BJ (cell line): Measurements from ENCODE around the gene MZF1. TPM values are rescaled to one million over a fixed set of nuclear protein-coding genes. Genes with fewer than 3 reads are reported as not detected.
A peak's percentile ranks its signal among the peaks of the same experiment; 100 is the strongest.

Source experiments
- CTCF ChIA-PET: fragments of 350-600 bp; formaldehyde crosslinking; extraction: SDS; loops from one replicate; lab custom pipeline; 2021; ENCODE audit warnings: antibody characterized with exemption, inconsistent platforms; lab: Yijun Ruan, JAX
- POLR2A ChIA-PET: fragments of 300-600 bp; sonication (Branson Sonifier 250); formaldehyde crosslinking; extraction: SDS; loops from one replicate; lab custom pipeline; 2021; ENCODE audit warnings: antibody characterized with exemption; lab: Charles Lee
- DNase-seq: peaks from one replicate; pipeline ENCODE4 v3.0.0-alpha.2; 2011; ENCODE audit warnings: low read depth
- H3K27me3 ChIP-seq: 2 replicates; pipeline ENCODE4 v1.6.0; 2011; ENCODE audit warnings: low read length; ENCODE audit not compliant: control insufficient read depth, insufficient read depth
- H3K36me3 ChIP-seq: 2 replicates; pipeline ENCODE4 v1.5.1; 2011; ENCODE audit warnings: low read length; ENCODE audit not compliant: control insufficient read depth, insufficient read depth
- H3K4me3 ChIP-seq: 2 replicates; pipeline ENCODE4 v1.5.1; 2011; ENCODE audit warnings: low read depth, mild to moderate bottlenecking, control low read depth, low read length
- polyA plus RNA-seq: library from polyadenylated mRNA; depleted of rRNA; stranded (reverse); fragments of >200 nt; gene quantifications from 2 replicates; pipeline ENCODE4 v1.2.3, GENCODE V29; 2011
- TF ChIP-seq, protein P1 (sequence below): IDR thresholded peaks from 2 replicates; pipeline ENCODE4 v1.5.1; 2011; ENCODE audit warnings: low read depth, mild to moderate bottlenecking, control low read depth, inconsistent platforms, low read length, moderate library complexity; ENCODE audit not compliant: insufficient read depth

MZF1 gene
- polyA plus RNA-seq, 1 experiment: 12.5 TPM

DNA sequence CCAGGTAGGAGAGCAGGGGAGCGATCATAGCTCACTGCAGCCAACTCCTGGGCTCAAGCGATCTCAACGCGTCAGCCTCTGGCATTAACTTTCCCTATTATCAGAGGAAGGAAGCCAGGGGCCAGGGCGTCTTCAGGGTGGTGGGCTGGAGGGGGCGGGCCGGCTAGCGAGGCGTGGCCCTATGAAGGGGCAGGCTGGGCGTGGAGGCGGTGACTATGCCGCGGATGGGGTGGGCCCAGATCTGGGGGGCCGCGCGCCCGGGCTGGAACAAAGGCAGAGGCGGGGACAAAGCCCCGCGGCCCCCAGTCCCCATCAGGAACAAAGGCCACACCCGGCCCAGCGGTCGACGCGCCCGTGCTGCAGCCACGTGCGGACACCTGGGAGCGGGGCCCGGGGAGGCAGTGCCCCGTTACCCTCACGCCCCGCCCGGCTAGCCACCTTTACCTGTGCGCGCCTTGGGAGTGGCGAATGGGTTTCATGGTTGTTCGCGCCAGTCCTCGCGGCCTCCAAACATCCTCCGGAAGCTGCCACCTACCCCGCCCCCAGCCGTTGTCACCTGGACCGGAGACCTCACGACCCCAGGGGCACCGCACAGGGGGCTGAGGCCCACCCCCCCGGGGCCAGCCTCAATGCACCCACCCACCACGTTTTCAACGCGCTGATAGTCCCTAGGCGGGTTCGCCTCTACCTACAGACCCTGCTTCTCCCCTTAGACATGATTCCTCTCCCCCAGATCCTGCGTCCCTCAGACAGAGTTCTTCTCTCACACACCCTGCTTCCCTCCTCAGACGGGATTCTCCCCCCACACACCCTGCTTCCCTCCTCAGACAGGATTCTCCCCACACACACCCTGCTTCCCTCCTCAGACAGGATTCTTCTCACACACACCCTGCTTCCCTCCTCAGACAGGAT lies 34.6 kb downstream of the MZF1 start:
- Histone ChIP-seq H3K36me3 (no peaks in the 10 kb centered on the region), H3K27me3 (peaks cover 25% of the 10 kb centered on the region), H3K4me3 (peak overlapping the region; percentile 15; the same call in 1 of the 2 replicates)
- TF ChIP-seq, protein P1, sequence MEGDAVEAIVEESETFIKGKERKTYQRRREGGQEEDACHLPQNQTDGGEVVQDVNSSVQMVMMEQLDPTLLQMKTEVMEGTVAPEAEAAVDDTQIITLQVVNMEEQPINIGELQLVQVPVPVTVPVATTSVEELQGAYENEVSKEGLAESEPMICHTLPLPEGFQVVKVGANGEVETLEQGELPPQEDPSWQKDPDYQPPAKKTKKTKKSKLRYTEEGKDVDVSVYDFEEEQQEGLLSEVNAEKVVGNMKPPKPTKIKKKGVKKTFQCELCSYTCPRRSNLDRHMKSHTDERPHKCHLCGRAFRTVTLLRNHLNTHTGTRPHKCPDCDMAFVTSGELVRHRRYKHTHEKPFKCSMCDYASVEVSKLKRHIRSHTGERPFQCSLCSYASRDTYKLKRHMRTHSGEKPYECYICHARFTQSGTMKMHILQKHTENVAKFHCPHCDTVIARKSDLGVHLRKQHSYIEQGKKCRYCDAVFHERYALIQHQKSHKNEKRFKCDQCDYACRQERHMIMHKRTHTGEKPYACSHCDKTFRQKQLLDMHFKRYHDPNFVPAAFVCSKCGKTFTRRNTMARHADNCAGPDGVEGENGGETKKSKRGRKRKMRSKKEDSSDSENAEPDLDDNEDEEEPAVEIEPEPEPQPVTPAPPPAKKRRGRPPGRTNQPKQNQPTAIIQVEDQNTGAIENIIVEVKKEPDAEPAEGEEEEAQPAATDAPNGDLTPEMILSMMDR: no peak
- POLR2A ChIA-PET: no interaction called here
- CTCF ChIA-PET: interaction anchor here (1.2 kb wide), 1 partner anchor 19 kb away, joined by 9 read pairs; the partner anchor contains the start of gene ZBTB45
- DNase-seq: no peak

DNA sequence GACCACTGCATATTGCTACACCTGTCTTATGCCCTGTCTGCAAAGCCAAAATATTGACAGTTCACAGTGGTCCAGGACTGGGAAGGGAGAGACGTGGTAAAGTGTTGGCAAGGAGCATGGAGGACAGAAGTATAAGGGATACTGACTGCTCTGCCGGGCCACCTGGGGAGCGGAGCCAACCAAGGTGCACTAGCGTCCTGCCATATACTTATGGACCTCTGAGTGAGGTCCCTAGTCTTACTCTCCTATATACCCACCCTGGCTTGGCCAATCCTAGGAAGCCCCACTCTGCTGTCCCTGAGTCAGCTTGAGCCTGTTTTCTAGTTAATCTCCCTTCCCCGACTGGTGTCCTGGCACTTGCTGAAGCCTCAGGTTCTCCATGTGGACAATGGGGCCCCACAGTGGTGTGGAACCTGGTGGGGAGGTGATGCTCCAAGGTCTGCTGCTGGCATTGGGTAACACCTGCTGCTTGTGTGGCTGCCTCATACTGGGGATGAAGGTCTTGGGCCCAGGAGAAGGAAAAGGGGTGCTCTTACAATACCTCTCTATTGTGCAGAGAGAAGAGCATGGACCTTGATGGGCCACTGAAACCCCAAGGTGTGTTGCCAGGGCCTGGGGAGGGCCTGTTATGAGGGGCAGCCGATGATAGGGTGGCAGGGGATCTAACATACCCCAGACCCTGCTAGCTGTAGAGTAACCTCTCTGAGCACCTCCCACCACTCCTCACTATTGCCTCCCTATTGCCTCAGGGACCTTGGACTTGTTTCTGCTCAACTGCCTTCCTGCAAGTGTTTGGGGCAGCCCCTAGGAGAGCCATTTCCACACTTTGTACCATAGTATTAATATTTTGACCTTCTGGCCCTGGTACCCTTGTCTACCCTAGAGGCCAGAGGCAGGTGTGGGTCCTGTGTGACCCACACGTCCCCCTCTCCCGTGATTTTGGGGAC lies 36.0 kb downstream of the MZF1 start:
- Histone ChIP-seq H3K27me3 (peaks cover 25% of the 10 kb centered on the region), H3K36me3 (no peaks in the 10 kb centered on the region), H3K4me3 (no peak overlapping the region)
- TF ChIP-seq, protein P1: no peak
- ChIA-PET CTCF (interaction anchor here (1.2 kb wide), 1 partner anchor 17 kb away, joined by 9 read pairs; the partner anchor contains the start of gene ZBTB45), POLR2A (no interaction called here)
- no peak for DNase-seq

DNA sequence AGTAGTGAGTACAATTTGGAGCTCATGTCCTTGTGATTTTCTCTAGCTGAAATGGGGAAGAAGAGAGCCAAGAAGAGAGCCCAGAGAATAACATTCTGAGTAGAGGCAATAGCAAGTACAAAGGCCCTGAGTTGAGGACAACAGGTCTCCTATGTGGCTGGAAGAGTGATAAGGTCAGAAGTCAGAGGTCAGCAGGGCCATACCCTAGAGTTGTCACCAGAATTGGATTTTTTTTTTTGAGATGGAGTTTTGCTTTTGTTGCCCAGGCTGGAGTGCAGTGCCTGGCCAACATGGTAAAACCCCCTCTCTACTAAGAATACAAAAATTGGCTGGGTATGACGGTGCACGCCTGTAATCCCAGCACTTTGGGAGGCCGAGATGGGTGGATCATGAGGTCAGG lies 37.3 kb downstream of the MZF1 start:
- Histone ChIP-seq H3K27me3 (peaks cover 29% of the 10 kb centered on the region), H3K4me3 (no peak overlapping the region), H3K36me3 (no peaks in the 10 kb centered on the region)
- TF ChIP-seq, protein P1: no peak
- CTCF ChIA-PET: no interaction called here
- POLR2A ChIA-PET: no interaction called here
- DNase-seq: no peak

DNA sequence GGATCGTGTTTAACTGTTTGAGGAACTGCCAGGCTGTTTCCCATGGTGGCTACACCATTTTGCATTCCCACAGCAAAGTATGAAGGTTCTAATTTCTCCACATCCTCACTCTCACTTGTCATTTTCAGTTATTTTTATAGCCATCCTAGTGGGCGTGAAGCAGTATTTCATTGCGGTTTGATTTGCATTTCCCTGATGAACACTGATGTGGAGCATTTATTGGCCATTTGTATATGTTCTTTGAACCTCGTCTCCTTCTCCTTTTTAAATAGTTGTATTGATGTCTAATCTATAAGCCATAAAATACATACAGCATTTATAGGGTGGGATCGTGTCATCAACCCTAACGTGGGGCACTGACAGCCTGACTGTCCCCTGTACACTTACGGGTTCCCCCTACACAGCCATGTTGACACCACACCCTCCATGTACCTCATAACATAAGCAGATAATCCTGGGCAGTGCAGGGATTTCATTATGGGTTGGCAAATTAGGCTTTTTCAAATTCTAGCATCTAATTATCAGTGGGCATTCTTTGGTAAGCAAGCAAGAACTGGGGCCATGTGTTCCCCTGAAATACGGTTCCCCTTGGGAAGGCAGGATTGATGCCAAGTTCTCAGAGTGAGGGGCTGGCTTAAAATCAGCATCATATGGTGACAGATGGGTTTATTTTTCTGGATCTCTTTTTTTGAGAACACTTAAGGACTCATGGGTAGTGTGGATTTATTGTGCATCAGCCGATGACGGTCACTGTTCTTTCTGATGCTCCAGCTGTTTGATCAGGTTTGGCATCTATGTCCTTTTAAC lies 41.9 kb downstream of the MZF1 start:
- Histone ChIP-seq H3K4me3 (no peak overlapping the region), H3K27me3 (peaks cover 9% of the 10 kb centered on the region), H3K36me3 (no peaks in the 10 kb centered on the region)
- POLR2A ChIA-PET: no interaction called here
- TF ChIP-seq, protein P1: no peak
- CTCF ChIA-PET: interaction anchor here (4.3 kb wide), 1 partner anchor 12 kb away, joined by 21 read pairs; the partner anchor contains the start of gene ZBTB45
- DNase-seq: no peak
